GM21619 (cell line): ENCODE results near the gene MED15.
"Not testable (repeated sequence)": the region's sequence is repeated elsewhere in the genome, so short reads cannot be mapped to it uniquely, and the experiment has no call there.

Experiments
- ATAC-seq: cut with Tn5 transposase; IDR thresholded peaks from one replicate; pipeline ENCODE4 v1.9.1; 2021; ENCODE audit not compliant: unreplicated experiment

MED15 gene

DNA sequence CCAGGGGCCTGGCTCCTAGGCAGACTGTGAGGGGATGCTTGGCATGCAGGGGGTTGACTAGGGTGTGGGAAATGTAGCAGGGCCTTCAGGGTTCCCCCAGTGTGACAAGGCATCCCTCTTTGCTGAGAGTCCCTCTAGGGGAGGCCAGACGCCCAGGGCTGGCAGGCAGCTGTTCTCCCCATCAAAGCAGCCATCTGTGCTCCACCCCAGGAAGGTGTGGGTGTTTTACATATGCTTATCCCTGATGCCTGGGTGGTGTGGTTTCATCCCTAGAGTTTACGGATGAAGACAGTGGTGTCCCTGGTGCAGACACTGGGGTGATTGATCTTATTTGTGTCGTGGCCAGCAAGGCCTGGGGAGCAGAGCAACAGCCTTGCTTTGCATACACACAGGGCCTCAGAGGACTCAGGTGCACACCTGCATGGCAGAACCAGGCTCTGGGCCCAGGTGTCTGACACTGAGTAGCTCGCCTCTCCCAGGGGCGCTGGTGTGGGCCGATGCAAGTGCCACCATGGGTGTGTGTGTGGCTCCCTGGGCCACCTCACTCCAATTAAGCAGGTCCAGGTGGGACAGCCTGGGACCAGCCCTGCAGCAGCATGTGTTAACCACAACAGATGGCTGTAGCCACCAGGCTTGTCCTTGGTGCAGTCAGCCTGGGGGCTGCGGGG, 74.2 kb downstream of the MED15 start:
- ATAC-seq, result no peak

- ATAC-seq, result no peak
Observed at GRCh38 chr22:20582171-20582511, 74.7 kb downstream of the MED15 start.

GRCh38 chr22:20582520-20583361, 75.3 kb downstream of the MED15 start:
- ATAC-seq, result no peak

- no peak for ATAC-seq
Observed at GRCh38 chr22:20583471-20583922, 76.1 kb downstream of the MED15 start.

DNA sequence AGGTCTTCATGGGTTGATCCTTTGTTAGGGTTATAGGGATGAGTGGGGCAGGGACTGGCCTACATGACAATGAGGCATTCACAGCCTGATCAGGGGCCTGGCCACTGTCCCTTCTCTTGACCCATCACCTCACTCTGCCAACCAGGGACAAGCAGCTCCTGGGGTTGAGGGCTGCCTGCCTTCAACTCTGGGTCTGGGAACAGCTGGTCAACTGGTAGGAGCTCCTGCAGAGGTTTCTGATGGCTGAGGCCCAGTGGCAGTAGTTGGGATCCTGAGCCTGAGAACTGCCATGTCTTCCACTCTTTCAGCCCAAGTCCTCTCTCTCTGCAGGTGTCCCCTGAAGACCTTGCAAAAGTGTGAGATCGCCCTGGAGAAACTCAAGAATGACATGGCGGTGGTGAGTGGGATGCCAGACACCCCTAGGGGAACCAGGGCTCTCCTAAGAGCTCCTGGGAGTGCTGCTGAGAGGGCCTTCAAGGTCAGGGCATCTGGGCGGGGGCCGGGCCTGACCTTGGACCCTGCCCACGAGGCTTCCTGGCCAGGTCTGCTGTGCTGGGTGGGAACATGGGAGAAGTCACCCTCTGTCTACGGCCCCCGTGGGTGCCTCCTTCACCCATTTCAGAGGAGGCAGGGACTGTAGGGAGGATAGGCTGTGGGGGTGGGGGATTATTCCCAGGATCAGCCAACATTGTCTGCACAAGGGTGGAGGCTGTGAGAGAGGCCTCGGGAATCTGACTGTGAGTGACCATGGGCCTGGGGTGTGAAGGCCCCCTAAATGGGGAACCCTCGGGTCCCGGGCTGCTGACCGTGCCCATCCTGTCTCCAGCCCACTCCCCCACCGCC, 76.8 kb downstream of the MED15 start:
- no peak for ATAC-seq

- ATAC-seq, result no peak
Observed at GRCh38 chr22:20584872-20585638, 77.6 kb downstream of the MED15 start.

- ATAC-seq, result no peak
Observed at GRCh38 chr22:20585639-20586402, 78.4 kb downstream of the MED15 start.

DNA sequence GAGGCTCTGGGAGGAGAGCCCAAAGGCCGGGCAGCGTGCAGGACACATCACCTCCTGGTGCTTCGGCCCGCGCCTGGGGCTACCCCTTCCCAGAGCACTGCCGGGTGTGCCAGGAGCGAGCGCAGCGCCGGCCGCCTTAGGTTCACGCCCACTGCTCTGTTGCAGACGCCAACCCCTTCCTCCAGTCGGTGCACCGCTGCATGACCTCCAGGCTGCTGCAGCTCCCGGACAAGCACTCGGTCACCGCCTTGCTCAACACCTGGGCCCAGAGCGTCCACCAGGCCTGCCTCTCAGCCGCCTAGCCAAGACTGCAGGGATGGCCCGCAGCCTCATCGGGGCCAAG, 79.0 kb downstream of the MED15 start:
- ATAC-seq, result no peak

DNA sequence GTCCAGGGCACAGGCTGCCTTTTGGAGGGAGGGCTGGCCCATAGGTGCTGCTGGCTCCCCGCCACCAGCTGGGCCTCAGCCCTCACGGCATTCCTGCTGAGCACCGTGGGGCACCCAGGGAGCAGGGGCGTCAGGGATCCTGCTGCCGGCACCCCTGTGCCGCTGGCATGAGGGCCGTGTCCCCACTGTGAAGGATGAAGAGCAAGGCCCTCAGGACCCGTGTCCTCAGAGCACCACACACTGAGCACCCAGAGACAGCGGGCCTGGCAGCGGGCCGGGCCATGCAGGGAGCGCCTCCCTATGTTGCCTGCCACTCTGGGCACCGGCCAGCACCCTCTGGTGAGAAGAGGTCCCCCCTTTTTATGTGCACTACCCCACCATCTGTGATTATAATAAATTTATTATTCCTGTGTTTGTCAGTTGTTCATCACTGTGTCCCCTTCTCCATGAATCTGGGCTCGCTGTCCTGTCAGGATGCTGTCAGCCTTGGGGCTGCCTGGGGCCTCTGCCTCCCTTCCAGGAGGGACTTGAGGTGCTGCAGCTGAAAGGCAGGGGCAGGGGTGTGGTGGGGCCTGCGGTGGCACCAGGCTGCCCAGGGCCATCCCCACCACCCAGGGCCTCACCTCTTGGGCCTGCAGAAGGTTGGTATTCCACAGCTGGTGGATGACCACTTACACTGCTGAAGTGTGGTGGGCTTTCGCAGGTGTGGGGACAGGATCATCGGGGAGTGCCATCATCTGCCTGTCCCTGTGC, 80.0 kb downstream of the MED15 start:
- no peak for ATAC-seq

GRCh38 chr22:20588092-20588842, 80.9 kb downstream of the MED15 start:
- no peak for ATAC-seq

DNA sequence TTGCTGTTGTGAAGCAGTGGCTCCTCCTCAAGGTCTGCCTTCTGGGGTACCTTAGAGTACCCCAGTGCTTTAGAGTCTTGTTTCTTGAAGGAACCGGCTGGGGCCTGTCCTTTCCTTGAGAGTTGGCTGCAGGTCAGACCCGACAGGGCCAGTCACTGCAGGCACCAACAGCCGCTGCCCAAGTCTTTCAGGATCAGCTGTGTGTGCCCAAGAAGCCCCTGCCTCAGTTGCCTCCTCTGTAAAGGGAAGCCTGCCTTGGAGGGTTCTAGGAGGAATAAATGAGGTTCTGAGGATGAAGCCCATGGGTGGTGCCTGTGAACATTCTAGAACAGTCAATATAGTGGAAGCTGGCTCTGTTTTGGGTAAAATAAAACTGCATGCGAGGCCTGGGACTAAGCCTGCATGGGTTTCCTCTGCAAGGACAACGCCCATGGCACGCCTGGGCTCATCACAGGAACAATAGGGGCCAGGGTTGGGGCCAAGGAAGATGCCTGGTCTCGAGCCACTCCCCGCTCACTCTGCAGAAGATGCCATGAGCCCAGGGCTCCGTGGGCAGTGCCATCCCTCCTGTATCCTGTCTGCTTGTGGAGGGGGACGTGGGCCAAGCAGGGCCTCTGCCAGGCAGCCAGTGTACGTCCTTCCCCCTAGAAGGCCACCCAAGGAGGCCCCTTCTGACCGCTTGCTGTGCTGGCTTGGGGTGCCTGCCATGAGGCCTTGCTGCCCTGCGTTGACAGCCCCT, 81.6 kb downstream of the MED15 start:
- ATAC-seq, result no peak

DNA sequence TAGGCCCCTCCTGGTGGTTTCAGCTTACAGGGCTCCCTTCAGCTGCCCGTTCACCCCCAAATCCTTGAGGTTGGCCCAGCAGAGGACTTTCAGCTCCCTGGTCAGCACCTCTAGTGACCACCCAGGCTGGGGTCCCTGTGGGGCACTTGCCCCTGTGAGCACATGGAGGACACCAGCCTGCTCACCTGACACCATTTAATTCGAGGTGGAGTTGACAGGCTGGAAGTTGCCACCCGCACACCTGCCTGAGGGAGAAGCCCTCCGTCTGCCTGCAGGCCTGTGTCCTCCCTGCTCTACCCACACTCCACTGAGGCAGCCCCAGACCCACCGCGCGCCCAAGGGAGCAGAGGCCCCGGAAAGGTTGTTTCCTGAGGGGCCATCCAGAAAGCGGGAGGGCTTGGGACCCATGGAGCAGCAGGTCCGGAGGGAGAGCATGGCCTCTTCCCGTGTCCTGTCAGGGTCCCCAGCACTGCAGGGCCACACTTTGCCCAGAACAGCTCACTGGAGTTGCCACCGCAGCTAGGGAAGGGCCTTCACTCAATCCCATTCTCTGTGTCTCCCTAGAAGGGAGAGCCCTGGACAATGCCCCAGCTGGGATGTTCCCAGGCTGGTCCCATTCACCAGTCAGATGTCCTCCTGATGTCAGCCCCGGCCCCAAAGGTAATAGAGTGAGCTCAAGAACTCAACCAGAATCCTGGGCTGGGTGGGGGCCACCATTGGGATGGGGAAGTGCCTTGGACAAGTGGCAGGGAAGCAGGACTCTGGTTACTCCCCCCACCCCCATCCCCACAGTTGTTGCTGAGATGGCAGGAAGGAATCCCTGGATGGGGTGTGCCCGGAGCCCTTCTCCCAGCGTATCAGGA, 82.4 kb downstream of the MED15 start:
- ATAC-seq, result no peak

DNA sequence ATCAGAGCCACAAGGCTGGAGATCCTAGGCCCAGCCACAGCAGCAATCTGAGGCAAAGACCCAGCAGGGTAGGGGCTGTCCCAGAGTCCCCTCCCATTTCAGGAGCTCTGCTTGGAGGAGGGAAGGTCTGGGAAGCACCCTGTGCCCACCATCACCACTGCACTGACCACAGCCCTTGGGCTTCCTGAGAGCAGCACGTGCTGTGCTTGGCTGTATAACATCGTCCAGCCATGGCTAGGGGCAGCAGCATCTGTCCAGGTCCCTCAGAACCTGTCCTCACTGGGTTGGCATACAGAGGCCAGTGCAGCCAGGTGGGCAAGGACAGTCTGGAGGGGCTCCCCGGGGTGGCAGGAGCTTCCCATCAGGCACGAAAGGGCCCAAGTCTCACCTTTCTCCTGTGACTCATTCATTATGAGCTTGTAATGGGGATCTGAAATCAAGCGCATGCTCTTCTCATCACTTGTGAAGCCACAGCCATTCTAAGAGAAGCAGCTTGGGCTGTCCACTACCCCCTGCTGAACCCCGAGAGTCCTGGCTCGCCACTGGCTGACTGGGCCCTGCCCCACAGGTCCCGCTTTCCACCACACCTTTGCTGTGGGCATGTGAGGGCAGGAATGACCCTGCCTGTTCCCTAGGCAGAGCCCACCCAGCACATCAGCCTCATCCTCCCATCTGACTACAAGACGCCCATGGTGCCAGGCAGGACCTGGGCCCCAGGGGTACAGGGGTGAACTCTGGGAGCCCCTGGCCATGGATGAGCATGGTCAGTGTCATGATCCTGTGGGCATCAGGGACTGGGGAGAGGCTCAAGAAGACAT, 83.3 kb downstream of the MED15 start:
- no peak for ATAC-seq

- no peak for ATAC-seq
Observed at GRCh38 chr22:20591295-20591645, 83.9 kb downstream of the MED15 start.

DNA sequence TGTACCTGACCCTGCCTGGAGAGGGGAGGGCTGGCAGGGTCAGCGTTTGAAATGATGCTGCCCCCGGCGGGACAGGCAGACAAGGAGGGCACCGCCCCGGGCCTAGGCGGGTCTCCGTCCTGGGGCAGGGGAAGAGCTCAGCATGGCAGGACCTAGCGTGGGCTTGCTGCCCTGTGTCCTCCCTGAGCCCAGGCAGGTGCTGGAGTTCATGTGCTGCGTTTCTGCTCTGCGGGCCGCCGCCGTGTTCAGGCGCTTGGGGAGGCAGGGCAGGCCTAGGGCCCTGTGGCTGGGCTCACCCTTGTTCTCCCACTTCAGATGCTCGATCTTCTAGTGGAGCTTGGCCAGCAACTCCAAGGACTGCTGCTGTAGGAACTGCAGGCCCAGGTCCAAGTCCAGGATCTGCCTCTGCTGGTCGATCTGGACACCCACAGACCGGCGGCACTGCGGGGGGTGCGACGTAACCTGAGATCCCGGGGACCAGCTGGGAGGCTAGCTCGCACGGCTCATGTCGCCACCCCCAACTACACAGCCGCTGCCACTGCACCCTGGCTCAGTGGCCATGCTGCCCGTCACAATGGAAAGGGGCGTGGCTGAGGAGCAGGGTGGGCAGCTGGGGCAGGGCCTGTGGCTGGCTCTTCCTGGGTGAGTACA, 84.4 kb downstream of the MED15 start:
- no peak for ATAC-seq

- not testable (repeated sequence) for ATAC-seq
Observed at GRCh38 chr22:20594038-20594437, 86.6 kb downstream of the MED15 start.
